ENCODE data around the gene ANKS4B.
A peak's percentile ranks its signal among the peaks of the same experiment; 100 is the strongest.

The ANKS4B gene

GRCh38 chr16:21275529-21275928 is 42.0 kb downstream of the ANKS4B start:
- no peak for TF ChIP-seq ZFX (IDR thresholded peaks at IDR 0.05; ENCODE audit: borderline replicate concordance)
- TF ChIP-seq CTCF (IDR thresholded peaks at IDR 0.05), result no peak
- H3K27ac ChIP-seq, result no peak overlapping the region

- TF ChIP-seq CTCF (IDR thresholded peaks at IDR 0.05), result no peak
- no peak for TF ChIP-seq ZFX (IDR thresholded peaks at IDR 0.05; ENCODE audit: borderline replicate concordance)
- no peak overlapping the region for H3K27ac ChIP-seq
These were observed 42.6 kb downstream of the ANKS4B start for GRCh38 chr16:21276090-21276489.

- no peak overlapping the region for H3K27ac ChIP-seq
- no peak for TF ChIP-seq CTCF (IDR thresholded peaks at IDR 0.05)
- TF ChIP-seq ZFX (IDR thresholded peaks at IDR 0.05; ENCODE audit: borderline replicate concordance), result no peak
These were observed 43.8 kb downstream of the ANKS4B start for GRCh38 chr16:21277045-21277926.

- H3K27ac ChIP-seq, result no peak within 1 kb of the TSS
- no peak for TF ChIP-seq ZFX (IDR thresholded peaks at IDR 0.05; ENCODE audit: borderline replicate concordance)
- peak; percentile 97 for TF ChIP-seq CTCF (IDR thresholded peaks at IDR 0.05)
These were observed 44.6 kb downstream of the ANKS4B start, which contains the start of gene CRYM for GRCh38 chr16:21277927-21278706. TSS of gene CRYM (minus strand) at chr16:21278290. CDS start at chr16:21278251, 39 bp downstream.

- TF ChIP-seq ZFX (IDR thresholded peaks at IDR 0.05; ENCODE audit: borderline replicate concordance), result no peak
- TF ChIP-seq CTCF (IDR thresholded peaks at IDR 0.05), result no peak
- no peak overlapping the region for H3K27ac ChIP-seq
These were observed 46.0 kb downstream of the ANKS4B start for GRCh38 chr16:21279501-21279900.

GRCh38 chr16:21281698-21282389 is 48.3 kb downstream of the ANKS4B start:
- no peak for TF ChIP-seq ZFX (IDR thresholded peaks at IDR 0.05; ENCODE audit: borderline replicate concordance)
- no peak for TF ChIP-seq CTCF (IDR thresholded peaks at IDR 0.05)
- H3K27ac ChIP-seq, result no peak overlapping the region
